Adrenal gland (tissue), 12 donors: ENCODE data around the gene MARF1. TPM values are rescaled to one million over a fixed set of nuclear protein-coding genes. Genes with fewer than 3 reads are reported as not detected.

Experiments
- DNase-seq, 7 donors: peaks; one replicate each; pipeline ENCODE4 v3.0.0-alpha.2; 2019 to 2020
- H3K27ac ChIP-seq, 5 donors: fragments of 200-600 bp; sonication (generic) in 4 of 5; 1 replicate in 3 of 5; 2 replicates in 2 of 5; pipeline versions ENCODE4 v1.5.1 to v1.8.0; 2016 to 2020; ENCODE audit warnings: mild to moderate bottlenecking in 1 of 5
- H3K27me3 ChIP-seq: fragments of 200-600 bp; 2 replicates; pipeline ENCODE4 v1.8.0; 2021
- H3K36me3 ChIP-seq, 2 donors: fragments of 200-600 bp; replicated peaks in 1 of 2; 1 replicate in 1 of 2; 2 replicates in 1 of 2; pipeline versions ENCODE4 v1.5.1 to v1.8.0; 2018 to 2022
- H3K4me1 ChIP-seq, 2 donors: fragments of 200-600 bp; replicated peaks in 1 of 2; 1 replicate in 1 of 2; 2 replicates in 1 of 2; pipeline versions ENCODE4 v1.5.1 to v1.8.0; 2018 to 2021
- H3K4me3 ChIP-seq, 4 donors: fragments of 200-600 bp; sonication (generic) in 3 of 4; one replicate each; pipeline ENCODE4 v1.5.1; 2016 to 2018
- H3K9me3 ChIP-seq, 3 donors: fragments of 200-600 bp; sonication (generic) in 1 of 3; replicated peaks in 1 of 3; 1 replicate in 2 of 3; 2 replicates in 1 of 3; pipeline versions ENCODE4 v1.5.1 to v1.8.0; 2016 to 2021
- CTCF ChIP-seq, 6 experiments: fragments of 450-650 bp in 4 of 6; fragments of 200-600 bp in 2 of 6; sonication (generic) in 1 of 6; IDR thresholded peaks; 1 replicate in 5 of 6; 2 replicates in 1 of 6; pipeline versions ENCODE4 v1.5.1 to v1.8.0; 2016 to 2021; ENCODE audit warnings: antibody characterized with exemption in 6 of 6, mild to moderate bottlenecking in 2 of 6, moderate library complexity in 1 of 6
- POLR2A ChIP-seq, 2 donors: fragments of 450-650 bp; IDR thresholded peaks; one replicate each; pipeline ENCODE4 v1.6.1; 2017; ENCODE audit warnings: antibody characterized with exemption in 2 of 2, mild to moderate bottlenecking in 2 of 2, moderate library complexity in 1 of 2
- WGBS, 4 donors: extraction: QIAGEN DNeasy Blood & Tissue Kit in 2 of 4; methylation state at CpG; one replicate each; pipeline versions ENCODE4 v1.1.5 to v1.1.7; 2013 to 2017; 5-methylcytosine and 5-hydroxymethylcytosine counted together
- intact Hi-C, 2 donors: fragments of 100-400 bp; cut with DNase I; formaldehyde crosslinking; loops; one replicate each; pipeline versions ENCODE4 v1.14.1 to v1.15.0; 2022 to 2023
- polyA plus RNA-seq, 3 donors: library from polyadenylated mRNA; stranded (reverse); fragments of 200-250 nt in 2 of 3; fragments of 350-450 nt in 1 of 3; fragmentation: Illumina TruSeq in 1 of 3; extraction: RNeasy Lipid Tissue Mini Kit (QIAGEN cat#74804) in 1 of 3; gene quantifications; one replicate each; pipeline ENCODE4 v1.2.3, GENCODE V29; 2013 to 2014
- total RNA-seq, 9 donors: library from RNA; depleted of rRNA in 4 of 9; stranded (reverse); fragments of >200 nt in 4 of 9; fragments of 120-200 nt in 1 of 9; fragmentation: NEBNext Ultra II Directional in 1 of 9; extraction: Animal tissue kit (Norgen Biotek cat#: 25700) in 1 of 9; gene quantifications; one replicate each; pipeline versions ENCODE4 v1.1.0 to v1.2.4, GENCODE V29; 2013 to 2023
- donor health status: healthy with polysubstance abuse.
- donor health status: Bipolar disorder and iron deficiency.
- donor health status: DM: yes; HTN: yes; CAD: no.
- donor health status: DM: no; HTN: no; CAD: no.
- donor health status: DM: no; HTN: no; CAD: no.
- donor health status: DM: yes; HTN: yes; CAD: no.

Gene MARF1
- total and polyA plus RNA-seq, 12 donors: 13.2 to 77.9 (median 34.2) TPM

- 94 to 96% (median 95%) methylated on average over 8 of the region's 8 CpGs for WGBS, 4 donors
- no peak for DNase-seq
- Histone ChIP-seq H3K27me3 (no peaks in the 10 kb centered on the region), H3K4me1 (peaks cover 6 to 9% of the 10 kb centered on the region in 2 donors), H3K27ac (peak overlapping the region in 3 of 5 donors; percentile 49 to 89 (median 78)), H3K36me3 (peaks cover 0 to 25% of the 10 kb centered on the region in 2 donors), H3K4me3 (no peak overlapping the region), H3K9me3 (no peaks in the 10 kb centered on the region)
- TF ChIP-seq CTCF (IDR thresholded peaks at IDR 0.05): no peak
- TF ChIP-seq POLR2A (IDR thresholded peaks at IDR 0.05): no peak
- intact Hi-C loops: no loop called here
These were observed 28.7 kb upstream of the MARF1 start for GRCh38 chr16:15671530-15672117.

- H3K9me3 ChIP-seq: no peaks in the 10 kb centered on the region
- no peaks in the 10 kb centered on the region for H3K27me3 ChIP-seq
- peaks cover 0 to 38% of the 10 kb centered on the region in 2 donors for H3K36me3 ChIP-seq
- H3K4me3 ChIP-seq: no peak overlapping the region
- no peak overlapping the region for H3K27ac ChIP-seq
- DNase-seq: no peak
- no peaks in the 10 kb centered on the region for H3K4me1 ChIP-seq
- 88 to 91% (median 89%) methylated on average over 18 of the region's 18 CpGs for WGBS, 4 donors
- TF ChIP-seq CTCF (IDR thresholded peaks at IDR 0.05) (no peak), POLR2A (IDR thresholded peaks at IDR 0.05) (no peak)
- intact Hi-C loops: no loop called here
These were observed 24.3 kb upstream of the MARF1 start for GRCh38 chr16:15667091-15667742.

- TF ChIP-seq CTCF (IDR thresholded peaks at IDR 0.05) (no peak), POLR2A (IDR thresholded peaks at IDR 0.05) (no peak)
- Histone ChIP-seq H3K9me3 (no peaks in the 10 kb centered on the region), H3K27ac (no peak overlapping the region), H3K4me3 (no peak overlapping the region), H3K36me3 (peaks cover 0 to 36% of the 10 kb centered on the region in 2 donors), H3K27me3 (no peaks in the 10 kb centered on the region), H3K4me1 (peaks cover 4 to 7% of the 10 kb centered on the region in 2 donors)
- intact Hi-C loops: no loop called here
- DNase-seq: no peak
These were observed 22.2 kb upstream of the MARF1 start for GRCh38 chr16:15665107-15665506.

GRCh38 chr16:15660203-15660601 lies 17.2 kb upstream of the MARF1 start:
- Histone ChIP-seq H3K27ac (peak overlapping the region; percentile 15 to 77 (median 66)), H3K9me3 (no peaks in the 10 kb centered on the region), H3K27me3 (no peaks in the 10 kb centered on the region), H3K4me1 (peaks cover 4 to 10% of the 10 kb centered on the region in 2 donors), H3K4me3 (peak overlapping the region in 2 of 4 donors; percentile 7), H3K36me3 (peaks cover 0 to 6% of the 10 kb centered on the region in 2 donors)
- TF ChIP-seq CTCF (IDR thresholded peaks at IDR 0.05) (no peak), POLR2A (IDR thresholded peaks at IDR 0.05) (no peak)
- no peak for DNase-seq
- WGBS, 4 donors: 70 to 74% (median 72%) methylated on average over 5 of the region's 5 CpGs
- intact Hi-C loops: no loop called here
